OCI-LY1 (cell line): Measurements from ENCODE around the gene TP53AIP1.

Experiments used
- H2AFZ ChIP-seq: fragments of 200-600 bp; sonication (generic), shearing (Covaris generic); 2 replicates; pipeline ENCODE4 v1.6.0; 2014; ENCODE audit warnings: antibody characterized with exemption, mild to moderate bottlenecking, low read length
- H3F3A ChIP-seq: fragments of 200-600 bp; sonication (generic), shearing (Covaris generic); 2 replicates; pipeline ENCODE4 v1.6.0; 2014; ENCODE audit warnings: mild to moderate bottlenecking, antibody characterized with exemption, low read length, moderate library complexity; ENCODE audit not compliant: insufficient read depth
- H3K27ac ChIP-seq: fragments of 200-600 bp; sonication (generic); 2 replicates; pipeline ENCODE4 v1.5.1; 2014; ENCODE audit warnings: low read length, mixed run types, mild to moderate bottlenecking, low read depth; ENCODE audit not compliant: poor library complexity, severe bottlenecking
- H3K27me3 ChIP-seq: fragments of 200-600 bp; sonication (generic); 2 replicates; pipeline ENCODE4 v1.6.0; 2014; ENCODE audit warnings: antibody characterized with exemption, mild to moderate bottlenecking, low read length, moderate library complexity; ENCODE audit not compliant: insufficient read depth
- H3K36me3 ChIP-seq: fragments of 200-600 bp; sonication (generic); 2 replicates; pipeline ENCODE4 v1.6.1; 2014; ENCODE audit warnings: mild to moderate bottlenecking, antibody characterized with exemption, low read length, moderate library complexity, mixed read lengths; ENCODE audit not compliant: insufficient read depth
- H3K4me1 ChIP-seq: fragments of 200-600 bp; sonication (generic); 2 replicates; pipeline ENCODE4 v1.5.1; 2014; ENCODE audit warnings: mild to moderate bottlenecking, low read length, moderate library complexity; ENCODE audit not compliant: insufficient read depth, severe bottlenecking
- H3K4me2 ChIP-seq: fragments of 200-600 bp; sonication (generic), shearing (Covaris generic); 2 replicates; pipeline ENCODE4 v1.6.1; 2014; ENCODE audit warnings: low read length
- H3K4me3 ChIP-seq: fragments of 200-600 bp; sonication (generic); 2 replicates; pipeline ENCODE4 v1.5.1; 2014; ENCODE audit warnings: low read length, low read depth, mild to moderate bottlenecking, mixed read lengths; ENCODE audit not compliant: poor library complexity, severe bottlenecking
- H3K79me2 ChIP-seq: fragments of 200-600 bp; shearing (Covaris generic); 2 replicates; pipeline ENCODE4 v1.6.1; 2016; ENCODE audit warnings: mixed run types, low read length, mixed read lengths; ENCODE audit not compliant: insufficient read depth
- H3K9ac ChIP-seq: fragments of 200-600 bp; sonication (generic), shearing (Covaris generic); 2 replicates; pipeline ENCODE4 v1.6.1; 2014; ENCODE audit warnings: mild to moderate bottlenecking, low read length, mixed read lengths
- H3K9me2 ChIP-seq: fragments of 200-600 bp; sonication (generic), shearing (Covaris generic); 2 replicates; pipeline ENCODE4 v1.6.1; 2014; ENCODE audit warnings: low read depth, mild to moderate bottlenecking, low read length, mixed read lengths
- H3K9me3 ChIP-seq: fragments of 200-600 bp; shearing (Covaris generic); 2 replicates; pipeline ENCODE4 v1.6.1; 2014; ENCODE audit warnings: low read length, mixed read lengths
- H4K20me1 ChIP-seq: fragments of 200-600 bp; sonication (generic), shearing (Covaris generic); 2 replicates; pipeline ENCODE4 v1.6.0; 2016; ENCODE audit warnings: mild to moderate bottlenecking, low read length; ENCODE audit not compliant: insufficient read depth
- CTCF ChIP-seq: fragments of 200-600 bp; sonication (generic), shearing (Covaris generic); IDR thresholded peaks from 2 replicates; pipeline ENCODE4 v1.5.1; 2017; ENCODE audit warnings: mild to moderate bottlenecking, antibody characterized with exemption, low read length, moderate library complexity, mixed read lengths
- EZH2 ChIP-seq: fragments of 200-600 bp; sonication (generic), shearing (Covaris generic); IDR thresholded peaks from 2 replicates; pipeline ENCODE4 v1.8.0; 2017; ENCODE audit warnings: borderline replicate concordance, mixed run types, mild to moderate bottlenecking, antibody characterized with exemption, low read length, moderate library complexity, mixed read lengths

TP53AIP1 gene

GRCh38 chr11:128933481-128934178 is 9.0 kb downstream of the TP53AIP1 start:
- Histone ChIP-seq H3K4me1 (no peaks in the 10 kb centered on the region), H3K36me3 (no peaks in the 10 kb centered on the region), H3K4me2 (no peak overlapping the region), H2AFZ (no peak overlapping the region), H3F3A (no peaks in the 10 kb centered on the region), H3K79me2 (no peaks in the 10 kb centered on the region), H3K9me3 (no peaks in the 10 kb centered on the region), H3K4me3 (no peak overlapping the region), H3K9ac (no peak overlapping the region), H4K20me1 (no peaks in the 10 kb centered on the region), H3K27me3 (no peaks in the 10 kb centered on the region), H3K9me2 (no peaks in the 10 kb centered on the region), H3K27ac (no peak overlapping the region)
- TF ChIP-seq EZH2 (no peak), CTCF (no peak)

- H2AFZ ChIP-seq: no peak overlapping the region
- no peaks in the 10 kb centered on the region for H4K20me1 ChIP-seq
- TF ChIP-seq CTCF: no peak
- TF ChIP-seq EZH2: no peak
- no peaks in the 10 kb centered on the region for H3K36me3 ChIP-seq
- no peaks in the 10 kb centered on the region for H3K27me3 ChIP-seq
- H3K4me3 ChIP-seq: no peak overlapping the region
- peaks cover 5% of the 10 kb centered on the region for H3K4me1 ChIP-seq
- no peaks in the 10 kb centered on the region for H3K9me3 ChIP-seq
- H3K79me2 ChIP-seq: no peaks in the 10 kb centered on the region
- no peak overlapping the region for H3K27ac ChIP-seq
- H3K9me2 ChIP-seq: no peaks in the 10 kb centered on the region
- no peak overlapping the region for H3K4me2 ChIP-seq
- H3K9ac ChIP-seq: no peak overlapping the region
- no peaks in the 10 kb centered on the region for H3F3A ChIP-seq
Measured at GRCh38 chr11:128931668-128932067, 11.0 kb downstream of the TP53AIP1 start.

GRCh38 chr11:128931066-128931465 is 11.6 kb downstream of the TP53AIP1 start:
- no peaks in the 10 kb centered on the region for H3K9me2 ChIP-seq

More at GRCh38 chr11:128931066-128931465, 11.6 kb downstream of the TP53AIP1 start:
- Histone ChIP-seq H3K4me3 (no peak overlapping the region), H3K27me3 (no peaks in the 10 kb centered on the region), H3K36me3 (no peaks in the 10 kb centered on the region), H3K27ac (no peak overlapping the region), H2AFZ (no peak overlapping the region), H3K9me3 (no peaks in the 10 kb centered on the region), H3K9ac (no peak overlapping the region), H3F3A (no peaks in the 10 kb centered on the region), H4K20me1 (no peaks in the 10 kb centered on the region), H3K4me2 (no peak overlapping the region), H3K4me1 (peaks cover 5% of the 10 kb centered on the region), H3K79me2 (no peaks in the 10 kb centered on the region)
- TF ChIP-seq EZH2 (no peak), CTCF (no peak)
